Calu3 (cell line): ENCODE measurements around the gene MCCD1. TPM values are rescaled to one million over a fixed set of nuclear protein-coding genes. Genes with fewer than 3 reads are reported as not detected.

Experiments used
- BruUV-seq: library from RNA; stranded (reverse); fragments of 400-500 nt; replicated peaks from 2 replicates; lab custom pipeline; 2021; lab: Mats Ljungman, UMichigan
- CTCF ChIA-PET: fragments of 300-600 bp; sonication (Branson Sonifier 250); formaldehyde crosslinking; loops from one replicate; lab custom pipeline; 2022; ENCODE audit warnings: antibody characterized with exemption; lab: Charles Lee
- DNase-seq: peaks from one replicate; pipeline ENCODE4 v3.0.0; 2022
- H3K27ac Mint-ChIP-seq: one replicate; pipeline ENCODE4 v1.8.0; 2022; ENCODE audit warnings: mixed read lengths; ENCODE audit not compliant: unreplicated experiment
- H3K27me3 Mint-ChIP-seq: one replicate; pipeline ENCODE4 v1.8.0; 2022; ENCODE audit warnings: mixed read lengths; ENCODE audit not compliant: unreplicated experiment
- H3K36me3 Mint-ChIP-seq: one replicate; pipeline ENCODE4 v1.8.0; 2022; ENCODE audit warnings: mild to moderate bottlenecking, moderate library complexity, mixed read lengths; ENCODE audit not compliant: insufficient read depth, unreplicated experiment
- H3K4me1 Mint-ChIP-seq: one replicate; pipeline ENCODE4 v1.8.0; 2022; ENCODE audit warnings: mild to moderate bottlenecking, low read depth, mixed read lengths; ENCODE audit not compliant: unreplicated experiment
- H3K4me3 Mint-ChIP-seq: one replicate; pipeline ENCODE4 v1.8.0; 2022; ENCODE audit warnings: mild to moderate bottlenecking, low read depth, moderate library complexity, mixed read lengths; ENCODE audit not compliant: unreplicated experiment
- H3K9me3 Mint-ChIP-seq: one replicate; pipeline ENCODE4 v1.8.0; 2022; ENCODE audit warnings: low read depth, mixed read lengths; ENCODE audit not compliant: unreplicated experiment
- intact Hi-C: fragments of 100-400 bp; cut with micrococcal nuclease; formaldehyde crosslinking; loops from one replicate; pipeline ENCODE4 v1.10.0; 2022; ENCODE audit not compliant: unreplicated experiment
- total RNA-seq: library from RNA; stranded (reverse); gene quantifications from 2 replicates; pipeline ENCODE4 v1.2.3, GENCODE V29; 2022
- TF ChIP-seq, protein P1 (sequence below): fragments of 200-600 bp; IDR thresholded peaks from one replicate; pipeline ENCODE4 v1.8.0; 2022; ENCODE audit warnings: antibody characterized with exemption; ENCODE audit not compliant: unreplicated experiment

MCCD1 gene
- total RNA-seq, 1 experiment from 2014 or later, result not detected

- BruUV-seq, result no TSS peak
- Mint-ChIP-seq H3K36me3 (peaks cover 20% of the 10 kb centered on the region), H3K4me1 (peaks cover 21% of the 10 kb centered on the region), H3K9me3 (no peaks in the 10 kb centered on the region), H3K4me3 (no peak overlapping the region), H3K27ac (peak overlapping the region; percentile 22), H3K27me3 (peaks cover 9% of the 10 kb centered on the region)
- DNase-seq, result peak; percentile 68
- CTCF ChIA-PET, result interaction anchor here (0.6 to 1.1 kb wide), 2 partner anchors 38 to 59 kb away, joined by 3 read pairs; no protein-coding TSS in a partner anchor
- TF ChIP-seq, protein P1, sequence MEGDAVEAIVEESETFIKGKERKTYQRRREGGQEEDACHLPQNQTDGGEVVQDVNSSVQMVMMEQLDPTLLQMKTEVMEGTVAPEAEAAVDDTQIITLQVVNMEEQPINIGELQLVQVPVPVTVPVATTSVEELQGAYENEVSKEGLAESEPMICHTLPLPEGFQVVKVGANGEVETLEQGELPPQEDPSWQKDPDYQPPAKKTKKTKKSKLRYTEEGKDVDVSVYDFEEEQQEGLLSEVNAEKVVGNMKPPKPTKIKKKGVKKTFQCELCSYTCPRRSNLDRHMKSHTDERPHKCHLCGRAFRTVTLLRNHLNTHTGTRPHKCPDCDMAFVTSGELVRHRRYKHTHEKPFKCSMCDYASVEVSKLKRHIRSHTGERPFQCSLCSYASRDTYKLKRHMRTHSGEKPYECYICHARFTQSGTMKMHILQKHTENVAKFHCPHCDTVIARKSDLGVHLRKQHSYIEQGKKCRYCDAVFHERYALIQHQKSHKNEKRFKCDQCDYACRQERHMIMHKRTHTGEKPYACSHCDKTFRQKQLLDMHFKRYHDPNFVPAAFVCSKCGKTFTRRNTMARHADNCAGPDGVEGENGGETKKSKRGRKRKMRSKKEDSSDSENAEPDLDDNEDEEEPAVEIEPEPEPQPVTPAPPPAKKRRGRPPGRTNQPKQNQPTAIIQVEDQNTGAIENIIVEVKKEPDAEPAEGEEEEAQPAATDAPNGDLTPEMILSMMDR, result no peak
- intact Hi-C loops, result no loop called here
Observed at GRCh38 chr6:31559958-31560696, 31.4 kb downstream of the MCCD1 start.

- H3K9me3 Mint-ChIP-seq, result no peaks in the 10 kb centered on the region
- no peak overlapping the region for H3K27ac Mint-ChIP-seq
- CTCF ChIA-PET, result interaction anchor here (0.6 to 0.8 kb wide), 2 partner anchors 23 to 58 kb away, joined by 3 read pairs; no protein-coding TSS in a partner anchor
- no peak for DNase-seq
- intact Hi-C loops, result no loop called here
- TF ChIP-seq, protein P1, result no peak
- peaks cover 20% of the 10 kb centered on the region for H3K36me3 Mint-ChIP-seq
- no peak overlapping the region for H3K4me3 Mint-ChIP-seq
- peaks cover 21% of the 10 kb centered on the region for H3K4me1 Mint-ChIP-seq
- BruUV-seq, result no TSS peak
- peaks cover 15% of the 10 kb centered on the region for H3K27me3 Mint-ChIP-seq
Observed at GRCh38 chr6:31560697-31561058, 31.9 kb downstream of the MCCD1 start.

GRCh38 chr6:31567531-31568370 is 39.0 kb downstream of the MCCD1 start:
- intact Hi-C loops, result no loop called here
- Mint-ChIP-seq H3K4me3 (no peak overlapping the region), H3K27ac (no peak overlapping the region), H3K9me3 (no peaks in the 10 kb centered on the region), H3K4me1 (no peaks in the 10 kb centered on the region), H3K27me3 (peaks cover 51% of the 10 kb centered on the region), H3K36me3 (peaks cover 5% of the 10 kb centered on the region)
- TF ChIP-seq, protein P1, result no peak
- CTCF ChIA-PET, result interaction anchor here (0.9 kb wide), 1 partner anchor 31 kb away, joined by 3 read pairs; no protein-coding TSS in a partner anchor
- no peak for DNase-seq
- BruUV-seq, result no TSS peak

GRCh38 chr6:31568537-31568961 is 39.8 kb downstream of the MCCD1 start:
- peaks cover 59% of the 10 kb centered on the region for H3K27me3 Mint-ChIP-seq
- CTCF ChIA-PET, result no interaction called here
- no TSS peak for BruUV-seq
- no peak overlapping the region for H3K27ac Mint-ChIP-seq
- no peak for DNase-seq
- no peak overlapping the region for H3K4me3 Mint-ChIP-seq
- intact Hi-C loops, result no loop called here
- peaks cover 5% of the 10 kb centered on the region for H3K36me3 Mint-ChIP-seq
- no peaks in the 10 kb centered on the region for H3K9me3 Mint-ChIP-seq
- no peaks in the 10 kb centered on the region for H3K4me1 Mint-ChIP-seq
- TF ChIP-seq, protein P1, result no peak
